GM23338 (cell line): ENCODE data around the gene ZNF142. TPM values are rescaled to one million over a fixed set of nuclear protein-coding genes. Genes with fewer than 3 reads are reported as not detected.

Source experiments
- ATAC-seq: fragments of 200-7000 bp; cut with Tn5 transposase; 3 replicates; pipeline ENCODE4 v1.9.1; 2020
- DNase-seq: peaks from one replicate; pipeline ENCODE4 v3.0.0-alpha.2; 2015; ENCODE audit warnings: low spot score
- H2AFZ ChIP-seq: fragments of 200-600 bp; sonication (generic); 2 replicates; pipeline ENCODE4 v1.8.0; 2016; ENCODE audit warnings: antibody characterized with exemption, mild to moderate bottlenecking, moderate library complexity
- H3F3A ChIP-seq: fragments of 200-600 bp; sonication (generic); replicated peaks from 2 replicates; pipeline ENCODE4 v1.8.0; 2017; ENCODE audit warnings: antibody characterized with exemption, mixed run types, low read depth
- H3K27ac ChIP-seq: fragments of 200-600 bp; sonication (generic); 2 replicates; pipeline ENCODE4 v1.6.1; 2016; ENCODE audit warnings: low read depth
- H3K27me3 ChIP-seq: fragments of 200-600 bp; sonication (generic); 2 replicates; pipeline ENCODE4 v1.8.0; 2016; ENCODE audit warnings: mild to moderate bottlenecking, mixed run types, moderate library complexity; ENCODE audit not compliant: insufficient read depth
- H3K36me3 ChIP-seq: fragments of 200-600 bp; sonication (generic); 2 replicates; pipeline ENCODE4 v1.8.0; 2016; ENCODE audit warnings: mild to moderate bottlenecking; ENCODE audit not compliant: insufficient read depth
- H3K4me1 ChIP-seq: fragments of 200-600 bp; sonication (generic); 2 replicates; pipeline ENCODE4 v1.8.0; 2016; ENCODE audit warnings: mild to moderate bottlenecking, moderate library complexity; ENCODE audit not compliant: insufficient read depth
- H3K4me2 ChIP-seq: fragments of 200-600 bp; sonication (generic); 2 replicates; pipeline ENCODE4 v1.7.1; 2017; ENCODE audit warnings: mixed run types
- H3K4me3 ChIP-seq: fragments of 200-600 bp; sonication (generic); 2 replicates; pipeline ENCODE4 v1.6.1; 2016; ENCODE audit warnings: mixed run types
- H3K79me2 ChIP-seq: fragments of 200-600 bp; sonication (generic); replicated peaks from 2 replicates; pipeline ENCODE4 v1.8.0; 2017; ENCODE audit warnings: mild to moderate bottlenecking; ENCODE audit not compliant: insufficient read depth
- H3K9me2 ChIP-seq: fragments of 200-600 bp; sonication (generic); 2 replicates; pipeline ENCODE4 v1.8.0; 2017; ENCODE audit not compliant: insufficient read depth
- H4K20me1 ChIP-seq: fragments of 200-600 bp; sonication (generic); replicated peaks from 2 replicates; pipeline ENCODE4 v1.8.0; 2017; ENCODE audit warnings: mild to moderate bottlenecking; ENCODE audit not compliant: insufficient read depth
- H3K27ac Mint-ChIP-seq: 2 replicates; pipeline ENCODE4 v1.8.0; 2020; ENCODE audit warnings: inconsistent platforms, mild to moderate bottlenecking, moderate library complexity, mixed read lengths
- H3K27me3 Mint-ChIP-seq: 3 replicates; pipeline ENCODE4 v1.8.0; 2022; ENCODE audit warnings: low read depth, mild to moderate bottlenecking, moderate library complexity, mixed read lengths, inconsistent platforms; ENCODE audit not compliant: insufficient read depth, poor library complexity
- H3K36me3 Mint-ChIP-seq: 3 replicates; pipeline ENCODE4 v1.8.0; 2021; ENCODE audit warnings: low read depth, mild to moderate bottlenecking, inconsistent platforms, moderate library complexity, mixed read lengths
- H3K4me1 Mint-ChIP-seq: 3 replicates; pipeline ENCODE4 v1.8.0; 2020; ENCODE audit warnings: mild to moderate bottlenecking, inconsistent platforms, mixed read lengths
- H3K4me3 Mint-ChIP-seq: 3 replicates; pipeline ENCODE4 v1.8.0; 2021; ENCODE audit warnings: moderate library complexity, mild to moderate bottlenecking, inconsistent platforms, mixed read lengths
- H3K9me3 Mint-ChIP-seq: 3 replicates; pipeline ENCODE4 v1.8.0; 2020; ENCODE audit warnings: moderate library complexity, mild to moderate bottlenecking, inconsistent platforms, mixed read lengths
- CREB1 ChIP-seq: fragments of 250-450 bp; sonication (Bioruptor Pico); IDR thresholded peaks from 2 replicates; pipeline ENCODE4 v1.5.0; 2020; ENCODE audit warnings: low read depth, mild to moderate bottlenecking, moderate library complexity
- CTCF ChIP-seq, 2 experiments: fragments of 200-600 bp in 1 of 2; sonication (generic) in 1 of 2; conservative IDR thresholded peaks; 2 replicates each; pipeline versions ENCODE4 v1.5.1 to v1.6.1; 2016 to 2017; ENCODE audit warnings: antibody characterized with exemption in 2 of 2, low read depth in 2 of 2, mild to moderate bottlenecking in 2 of 2, moderate library complexity in 1 of 2
- ETS1 ChIP-seq: IDR thresholded peaks from 2 replicates; pipeline ENCODE4 v1.6.1; 2016; ENCODE audit warnings: antibody characterized with exemption
- EZH2 ChIP-seq: fragments of 200-600 bp; sonication (generic); IDR thresholded peaks from one replicate; pipeline ENCODE4 v1.8.0; 2017; ENCODE audit warnings: antibody characterized with exemption, mild to moderate bottlenecking, low read depth; ENCODE audit not compliant: unreplicated experiment
- EZH2phosphoT487 ChIP-seq: fragments of 200-600 bp; sonication (generic); IDR thresholded peaks from one replicate; pipeline ENCODE4 v1.8.1; 2018; ENCODE audit warnings: antibody characterized with exemption; ENCODE audit not compliant: unreplicated experiment
- JUNB ChIP-seq: IDR thresholded peaks from one replicate; pipeline ENCODE4 v1.6.1; 2016; ENCODE audit warnings: antibody characterized with exemption; ENCODE audit not compliant: unreplicated experiment
- NANOG ChIP-seq: IDR thresholded peaks from 2 replicates; pipeline ENCODE4 v1.6.1; 2016; ENCODE audit warnings: antibody characterized with exemption, borderline replicate concordance
- POLR2AphosphoS5 ChIP-seq: IDR thresholded peaks from 2 replicates; pipeline ENCODE4 v1.6.1; 2016; ENCODE audit warnings: antibody characterized with exemption, low read depth
- REST ChIP-seq: IDR thresholded peaks from one replicate; pipeline ENCODE4 v1.6.1; 2018; ENCODE audit warnings: antibody characterized with exemption; ENCODE audit not compliant: unreplicated experiment
- STAT1 ChIP-seq: IDR thresholded peaks from one replicate; pipeline ENCODE4 v1.6.1; 2016; ENCODE audit warnings: antibody characterized with exemption; ENCODE audit not compliant: unreplicated experiment
- ZNF114 ChIP-seq: fragments of 250-450 bp; sonication (Bioruptor Pico); IDR thresholded peaks from 2 replicates; pipeline ENCODE4 v1.5.0; 2020; ENCODE audit warnings: mild to moderate bottlenecking, moderate library complexity
- ZNF331 ChIP-seq: fragments of 250-450 bp; sonication (Bioruptor Pico); IDR thresholded peaks from 2 replicates; pipeline ENCODE4 v1.5.0; 2020; ENCODE audit warnings: low read depth, mild to moderate bottlenecking, moderate library complexity
- polyA plus RNA-seq: library from polyadenylated mRNA; unstranded; fragments of >200 nt; fragmentation: Nextera tagmentation; extraction: Ambion mirVana; gene quantifications from 2 replicates; pipeline ENCODE4 v1.2.1, GENCODE V29; 2016
- total RNA-seq: library from RNA; depleted of rRNA; stranded (reverse); fragments of >200 nt; shearing (Covaris generic); gene quantifications from 2 replicates; pipeline ENCODE4 v1.2.3, GENCODE V29; 2014
- TF ChIP-seq, protein P1 (sequence below): fragments of 250-450 bp; sonication (Bioruptor Pico); IDR thresholded peaks from 2 replicates; pipeline ENCODE4 v1.5.0; 2020; ENCODE audit warnings: mild to moderate bottlenecking, moderate library complexity

ZNF142 gene
- total and polyA plus RNA-seq, 2 experiments from 2014 or later, result 14.9 to 32.8 TPM

DNA sequence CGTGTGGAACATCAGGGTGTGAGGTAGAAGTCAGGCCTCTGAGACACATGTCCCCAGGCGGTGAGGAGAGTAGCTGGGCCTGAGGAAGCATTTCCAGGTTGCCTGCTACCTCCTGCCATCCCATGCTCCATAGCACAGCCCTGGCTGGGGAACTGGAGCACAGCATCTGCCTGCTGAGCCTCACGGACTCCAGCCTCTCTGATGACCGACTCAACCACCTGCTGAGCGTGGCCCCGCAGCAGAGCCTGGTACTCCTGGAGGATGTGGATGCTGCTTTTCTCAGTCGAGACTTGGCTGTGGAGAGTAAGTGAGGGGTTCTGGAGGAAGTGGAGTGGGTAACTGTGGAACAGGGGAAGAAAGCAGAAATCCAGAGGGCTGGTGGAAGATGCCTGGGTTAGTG, 3.0 kb upstream of the ZNF142 start:
- Mint-ChIP-seq H3K27me3 (peaks cover 2% of the 10 kb centered on the region), H3K4me3 (no peak overlapping the region), H3K27ac (no peak overlapping the region), H3K9me3 (no peaks in the 10 kb centered on the region), H3K36me3 (peaks cover 63% of the 10 kb centered on the region), H3K4me1 (peaks cover 8% of the 10 kb centered on the region)
- H3F3A ChIP-seq, result 0 out of 2 replicates have a peak, but pooled peaks cover 8% of the 10 kb centered on the region
- DNase-seq (no peak), ATAC-seq (no peak)
- H3K36me3 ChIP-seq, result peaks cover 24% of the 10 kb centered on the region
- peaks cover 11% of the 10 kb centered on the region for H3K79me2 ChIP-seq
- no peaks in the 10 kb centered on the region for H3K27me3 ChIP-seq
- H4K20me1 ChIP-seq, result peaks cover 16% of the 10 kb centered on the region
- H3K27ac ChIP-seq, result no peak overlapping the region
- TF ChIP-seq JUNB (no peak), EZH2phosphoT487 (no peak), NANOG (no peak), ETS1 (no peak), CREB1 (no peak), STAT1 (no peak), ZNF114 (no peak), POLR2AphosphoS5 (no peak), CTCF (conservative IDR thresholded peaks at IDR 0.05; ENCODE audit: low read depth in 2 of 2) (no peak), REST (no peak), EZH2 (no peak), ZNF331 (CRISPR knock-in tag) (no peak)
- TF ChIP-seq, protein P1, sequence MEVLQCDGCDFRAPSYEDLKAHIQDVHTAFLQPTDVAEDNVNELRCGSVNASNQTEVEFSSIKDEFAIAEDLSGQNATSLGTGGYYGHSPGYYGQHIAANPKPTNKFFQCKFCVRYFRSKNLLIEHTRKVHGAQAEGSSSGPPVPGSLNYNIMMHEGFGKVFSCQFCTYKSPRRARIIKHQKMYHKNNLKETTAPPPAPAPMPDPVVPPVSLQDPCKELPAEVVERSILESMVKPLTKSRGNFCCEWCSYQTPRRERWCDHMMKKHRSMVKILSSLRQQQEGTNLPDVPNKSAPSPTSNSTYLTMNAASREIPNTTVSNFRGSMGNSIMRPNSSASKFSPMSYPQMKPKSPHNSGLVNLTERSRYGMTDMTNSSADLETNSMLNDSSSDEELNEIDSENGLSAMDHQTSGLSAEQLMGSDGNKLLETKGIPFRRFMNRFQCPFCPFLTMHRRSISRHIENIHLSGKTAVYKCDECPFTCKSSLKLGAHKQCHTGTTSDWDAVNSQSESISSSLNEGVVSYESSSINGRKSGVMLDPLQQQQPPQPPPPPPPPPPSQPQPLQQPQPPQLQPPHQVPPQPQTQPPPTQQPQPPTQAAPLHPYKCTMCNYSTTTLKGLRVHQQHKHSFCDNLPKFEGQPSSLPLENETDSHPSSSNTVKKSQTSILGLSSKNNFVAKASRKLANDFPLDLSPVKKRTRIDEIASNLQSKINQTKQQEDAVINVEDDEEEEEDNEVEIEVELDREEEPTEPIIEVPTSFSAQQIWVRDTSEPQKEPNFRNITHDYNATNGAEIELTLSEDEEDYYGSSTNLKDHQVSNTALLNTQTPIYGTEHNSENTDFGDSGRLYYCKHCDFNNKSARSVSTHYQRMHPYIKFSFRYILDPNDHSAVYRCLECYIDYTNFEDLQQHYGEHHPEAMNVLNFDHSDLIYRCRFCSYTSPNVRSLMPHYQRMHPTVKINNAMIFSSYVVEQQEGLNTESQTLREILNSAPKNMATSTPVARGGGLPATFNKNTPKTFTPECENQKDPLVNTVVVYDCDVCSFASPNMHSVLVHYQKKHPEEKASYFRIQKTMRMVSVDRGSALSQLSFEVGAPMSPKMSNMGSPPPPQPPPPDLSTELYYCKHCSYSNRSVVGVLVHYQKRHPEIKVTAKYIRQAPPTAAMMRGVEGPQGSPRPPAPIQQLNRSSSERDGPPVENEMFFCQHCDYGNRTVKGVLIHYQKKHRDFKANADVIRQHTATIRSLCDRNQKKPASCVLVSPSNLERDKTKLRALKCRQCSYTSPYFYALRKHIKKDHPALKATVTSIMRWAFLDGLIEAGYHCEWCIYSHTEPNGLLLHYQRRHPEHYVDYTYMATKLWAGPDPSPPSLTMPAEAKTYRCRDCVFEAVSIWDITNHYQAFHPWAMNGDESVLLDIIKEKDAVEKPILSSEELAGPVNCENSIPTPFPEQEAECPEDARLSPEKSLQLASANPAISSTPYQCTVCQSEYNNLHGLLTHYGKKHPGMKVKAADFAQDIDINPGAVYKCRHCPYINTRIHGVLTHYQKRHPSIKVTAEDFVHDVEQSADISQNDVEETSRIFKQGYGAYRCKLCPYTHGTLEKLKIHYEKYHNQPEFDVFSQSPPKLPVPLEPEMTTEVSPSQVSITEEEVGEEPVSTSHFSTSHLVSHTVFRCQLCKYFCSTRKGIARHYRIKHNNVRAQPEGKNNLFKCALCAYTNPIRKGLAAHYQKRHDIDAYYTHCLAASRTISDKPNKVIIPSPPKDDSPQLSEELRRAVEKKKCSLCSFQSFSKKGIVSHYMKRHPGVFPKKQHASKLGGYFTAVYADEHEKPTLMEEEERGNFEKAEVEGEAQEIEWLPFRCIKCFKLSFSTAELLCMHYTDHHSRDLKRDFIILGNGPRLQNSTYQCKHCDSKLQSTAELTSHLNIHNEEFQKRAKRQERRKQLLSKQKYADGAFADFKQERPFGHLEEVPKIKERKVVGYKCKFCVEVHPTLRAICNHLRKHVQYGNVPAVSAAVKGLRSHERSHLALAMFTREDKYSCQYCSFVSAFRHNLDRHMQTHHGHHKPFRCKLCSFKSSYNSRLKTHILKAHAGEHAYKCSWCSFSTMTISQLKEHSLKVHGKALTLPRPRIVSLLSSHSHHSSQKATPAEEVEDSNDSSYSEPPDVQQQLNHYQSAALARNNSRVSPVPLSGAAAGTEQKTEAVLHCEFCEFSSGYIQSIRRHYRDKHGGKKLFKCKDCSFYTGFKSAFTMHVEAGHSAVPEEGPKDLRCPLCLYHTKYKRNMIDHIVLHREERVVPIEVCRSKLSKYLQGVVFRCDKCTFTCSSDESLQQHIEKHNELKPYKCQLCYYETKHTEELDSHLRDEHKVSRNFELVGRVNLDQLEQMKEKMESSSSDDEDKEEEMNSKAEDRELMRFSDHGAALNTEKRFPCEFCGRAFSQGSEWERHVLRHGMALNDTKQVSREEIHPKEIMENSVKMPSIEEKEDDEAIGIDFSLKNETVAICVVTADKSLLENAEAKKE (CRISPR knock-in tag), result no peak
- no peak overlapping the region for H3K4me2 ChIP-seq
- no peak overlapping the region for H3K4me3 ChIP-seq
- peaks cover 5% of the 10 kb centered on the region for H3K4me1 ChIP-seq
- H3K9me2 ChIP-seq, result no peaks in the 10 kb centered on the region
- no peak overlapping the region for H2AFZ ChIP-seq
